Measurements from ENCODE around the gene PPP4R4.
"Not testable (repeated sequence)": the region's sequence is repeated elsewhere in the genome, so short reads cannot be mapped to it uniquely, and the experiment has no call there.

Gene PPP4R4

GRCh38 chr14:94225460-94226378, 51.6 kb downstream of the PPP4R4 start:
- TF ChIP-seq, protein P1, sequence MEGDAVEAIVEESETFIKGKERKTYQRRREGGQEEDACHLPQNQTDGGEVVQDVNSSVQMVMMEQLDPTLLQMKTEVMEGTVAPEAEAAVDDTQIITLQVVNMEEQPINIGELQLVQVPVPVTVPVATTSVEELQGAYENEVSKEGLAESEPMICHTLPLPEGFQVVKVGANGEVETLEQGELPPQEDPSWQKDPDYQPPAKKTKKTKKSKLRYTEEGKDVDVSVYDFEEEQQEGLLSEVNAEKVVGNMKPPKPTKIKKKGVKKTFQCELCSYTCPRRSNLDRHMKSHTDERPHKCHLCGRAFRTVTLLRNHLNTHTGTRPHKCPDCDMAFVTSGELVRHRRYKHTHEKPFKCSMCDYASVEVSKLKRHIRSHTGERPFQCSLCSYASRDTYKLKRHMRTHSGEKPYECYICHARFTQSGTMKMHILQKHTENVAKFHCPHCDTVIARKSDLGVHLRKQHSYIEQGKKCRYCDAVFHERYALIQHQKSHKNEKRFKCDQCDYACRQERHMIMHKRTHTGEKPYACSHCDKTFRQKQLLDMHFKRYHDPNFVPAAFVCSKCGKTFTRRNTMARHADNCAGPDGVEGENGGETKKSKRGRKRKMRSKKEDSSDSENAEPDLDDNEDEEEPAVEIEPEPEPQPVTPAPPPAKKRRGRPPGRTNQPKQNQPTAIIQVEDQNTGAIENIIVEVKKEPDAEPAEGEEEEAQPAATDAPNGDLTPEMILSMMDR (IDR thresholded peaks at IDR 0.05; ENCODE audit: low read depth, low read length, missing control alignments): no peak
- no peak for DNase-seq (ENCODE audit: extremely low read depth, low read depth)
- no peak overlapping the region for H3K4me3 ChIP-seq (replicated peaks; ENCODE audit: low read depth, low read length)

DNA sequence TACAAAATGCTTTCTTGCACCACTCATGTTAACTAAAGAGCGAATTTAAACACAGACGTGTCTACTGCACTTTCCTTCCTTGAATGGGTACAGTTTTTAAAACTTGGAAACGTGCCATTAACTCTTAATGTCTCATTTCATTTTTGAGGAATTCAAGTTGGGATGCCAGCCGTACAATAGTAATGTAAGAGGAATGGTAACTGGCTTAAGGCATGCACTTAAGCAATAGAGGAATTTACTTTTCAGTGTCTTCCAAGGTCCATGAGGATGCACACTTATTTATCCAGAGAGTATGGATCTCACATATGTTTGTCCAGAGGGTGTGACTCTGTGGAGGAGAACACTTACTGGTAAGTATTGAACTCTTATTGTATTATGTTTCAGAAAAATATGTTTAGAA, 52.9 kb downstream of the PPP4R4 start:
- no peak for DNase-seq (ENCODE audit: extremely low read depth, low read depth)
- no peak overlapping the region for H3K4me3 ChIP-seq (replicated peaks; ENCODE audit: low read depth, low read length)
- TF ChIP-seq, protein P1 (IDR thresholded peaks at IDR 0.05; ENCODE audit: low read depth, low read length, missing control alignments): no peak

DNA sequence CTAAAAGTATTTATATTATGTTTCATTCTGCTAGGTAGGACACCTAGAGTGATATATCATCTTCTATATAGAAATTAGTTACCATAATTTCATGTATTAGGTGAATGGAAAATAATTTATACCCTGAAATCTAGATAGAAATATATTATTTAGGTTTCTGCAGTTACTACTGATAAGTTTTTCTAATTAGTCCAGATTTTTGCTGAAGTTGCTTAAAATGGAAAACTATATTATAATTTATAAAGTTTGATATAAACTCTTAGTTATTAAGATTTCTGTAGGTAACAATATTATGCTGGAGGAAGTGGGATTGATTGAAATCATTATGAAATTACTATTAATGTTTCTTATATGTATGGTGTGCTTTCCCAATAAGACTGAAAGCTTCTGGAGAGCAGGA, 62.9 kb downstream of the PPP4R4 start:
- no peak for DNase-seq (ENCODE audit: extremely low read depth, low read depth)
- no peak overlapping the region for H3K4me3 ChIP-seq (replicated peaks; ENCODE audit: low read depth, low read length)
- TF ChIP-seq, protein P1 (IDR thresholded peaks at IDR 0.05; ENCODE audit: low read depth, low read length, missing control alignments): no peak

- TF ChIP-seq, protein P1 (IDR thresholded peaks at IDR 0.05; ENCODE audit: low read depth, low read length, missing control alignments): no peak
- DNase-seq (ENCODE audit: extremely low read depth, low read depth): no peak
- no peak overlapping the region for H3K4me3 ChIP-seq (replicated peaks; ENCODE audit: low read depth, low read length)
Observed at GRCh38 chr14:94237983-94238382, 63.9 kb downstream of the PPP4R4 start.

- H3K4me3 ChIP-seq (replicated peaks; ENCODE audit: low read depth, low read length): no peak overlapping the region
- DNase-seq (ENCODE audit: extremely low read depth, low read depth): no peak
- TF ChIP-seq, protein P1 (IDR thresholded peaks at IDR 0.05; ENCODE audit: low read depth, low read length, missing control alignments): no peak
Observed at GRCh38 chr14:94239406-94239805, 65.3 kb downstream of the PPP4R4 start.

DNA sequence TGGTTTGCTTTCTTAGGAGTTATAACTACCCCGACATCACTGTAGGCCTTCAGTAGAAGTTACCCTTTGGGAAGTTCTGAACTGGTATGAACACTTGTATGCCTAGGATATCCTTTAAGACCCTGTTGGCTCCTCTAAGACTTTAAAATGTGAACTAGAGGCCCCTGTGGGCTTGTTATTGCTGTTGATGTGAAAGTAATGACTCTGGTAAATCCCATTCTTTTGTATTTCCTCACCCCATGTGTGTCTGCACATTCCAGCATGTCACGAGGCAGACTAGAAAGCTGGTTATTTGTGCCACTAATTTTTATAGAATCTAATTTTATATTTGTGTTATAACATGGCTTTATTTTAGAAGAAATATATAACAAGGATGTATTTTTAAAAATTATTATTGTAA, 70.1 kb downstream of the PPP4R4 start:
- no peak for DNase-seq (ENCODE audit: extremely low read depth, low read depth)
- no peak overlapping the region for H3K4me3 ChIP-seq (replicated peaks; ENCODE audit: low read depth, low read length)
- TF ChIP-seq, protein P1 (IDR thresholded peaks at IDR 0.05; ENCODE audit: low read depth, low read length, missing control alignments): no peak

- not testable (repeated sequence) for H3K4me3 ChIP-seq (replicated peaks; ENCODE audit: low read depth, low read length); DNase-seq (ENCODE audit: extremely low read depth, low read depth)
Observed at GRCh38 chr14:94264195-94264594, 90.1 kb downstream of the PPP4R4 start.

Measured in HFF-Myc (cell line).